Heart right ventricle (tissue), 16 donors: ENCODE data around the gene ETS1. TPM values are rescaled to one million over a fixed set of nuclear protein-coding genes. Genes with fewer than 3 reads are reported as not detected.
A peak's percentile ranks its signal among the peaks of the same experiment; 100 is the strongest.

ENCODE experiments used
- ATAC-seq, 8 donors: fragments of 200-7000 bp; cut with Tn5 transposase; one replicate each; pipeline ENCODE4 v1.9.1; 2020; ENCODE audit warnings: mild to moderate bottlenecking in 8 of 8, moderate library complexity in 8 of 8, moderate number of reproducible peaks in 1 of 8
- DNase-seq, 2 donors: peaks; one replicate each; pipeline ENCODE4 v3.0.0-alpha.2; 2020
- H3K27ac ChIP-seq, 10 donors: fragments of 200-600 bp; sonication (generic) in 2 of 10; one replicate each; pipeline versions ENCODE4 v1.5.0 to v1.8.0; 2020 to 2022; ENCODE audit warnings: mild to moderate bottlenecking in 3 of 10
- H3K27me3 ChIP-seq, 7 donors: fragments of 200-600 bp; one replicate each; pipeline ENCODE4 v1.8.0; 2021 to 2022; ENCODE audit warnings: mild to moderate bottlenecking in 2 of 7
- H3K36me3 ChIP-seq, 9 donors: fragments of 200-600 bp; sonication (generic) in 1 of 9; one replicate each; pipeline versions ENCODE4 v1.5.0 to v1.8.0; 2020 to 2022; ENCODE audit warnings: mild to moderate bottlenecking in 2 of 9
- H3K4me1 ChIP-seq, 9 donors: fragments of 200-600 bp; sonication (generic) in 1 of 9; one replicate each; pipeline versions ENCODE4 v1.5.0 to v1.8.0; 2020 to 2022; ENCODE audit warnings: mild to moderate bottlenecking in 4 of 9
- H3K4me3 ChIP-seq, 10 donors: fragments of 200-600 bp; sonication (generic) in 2 of 10; one replicate each; pipeline versions ENCODE4 v1.5.0 to v1.8.0; 2020 to 2022; ENCODE audit warnings: mild to moderate bottlenecking in 7 of 10, moderate library complexity in 2 of 10
- H3K9me3 ChIP-seq, 11 donors: fragments of 200-600 bp in 10 of 11; sonication (generic) in 2 of 11; one replicate each; pipeline versions ENCODE4 v1.5.0 to v1.8.0; 2013 to 2022; ENCODE audit warnings: mild to moderate bottlenecking in 2 of 11, control low read depth in 1 of 11, moderate library complexity in 1 of 11
- WGBS, 2 donors: extraction: QIAGEN DNeasy Blood & Tissue Kit; methylation state at CpG; one replicate each; pipeline ENCODE4 v1.1.7; 2013; ENCODE audit warnings: inconsistent platforms in 1 of 2; 5-methylcytosine and 5-hydroxymethylcytosine counted together
- intact Hi-C, 10 donors: fragments of 100-400 bp; cut with DNase I; formaldehyde crosslinking; loops; one replicate each; pipeline versions ENCODE4 v1.11.1 to v1.14.2; 2022
- polyA plus RNA-seq, 2 donors: library from polyadenylated mRNA; stranded (reverse); fragments of 200-250 nt; gene quantifications; one replicate each; pipeline ENCODE4 v1.2.3, GENCODE V29; 2013
- total RNA-seq, 10 donors: library from RNA; stranded (reverse); fragmentation: NEBNext Ultra II Directional in 3 of 10; extraction: Animal tissue kit (Norgen Biotek cat#: 25700) in 3 of 10; gene quantifications; one replicate each; pipeline versions ENCODE4 v1.2.1 to v1.2.4, GENCODE V29; 2021 to 2023
- TF ChIP-seq, protein P1 (sequence below), 9 donors: fragments of 200-600 bp; sonication (generic) in 2 of 9; IDR thresholded peaks; one replicate each; pipeline versions ENCODE4 v1.5.0 to v1.8.0; 2021 to 2022; ENCODE audit warnings: antibody characterized with exemption in 9 of 9, mild to moderate bottlenecking in 5 of 9, moderate library complexity in 1 of 9
- donor health status: Arrhythmogenic right ventricular cardiomyopathy.
- donor health status: ischemic (EF 13 %, LVEDD 7.1; RV severe dilation, severe dysfunction).
- donor health status: healthy with polysubstance abuse.
- donor health status: DM: no; HTN: yes; CAD: no.
- donor health status: DM: no; HTN: no; CAD: no.
- donor health status: ischemic (EF 25% LVEDD 6.9; RV normal size, moderate dysfunction).
- donor health status: ischemic (EF 25% LVEDD 5.7; RV mildly dilated, moderate dysfunction).
- donor health status: healthy.
- donor health status: DM: yes; HTN: yes; CAD: no.
- donor health status: Ischemic cardiomyopathy.
- donor health status: ischemic (EF 35%, LVEDD 5.7; RV mildly dilated, moderate dysfunction).
- donor health status: nonischemic (EF 11% LVEDD 7.7; RV severe dilation, severe dysfunction).
- donor health status: DM: yes; HTN: yes; CAD: no.
- donor health status: PGD.
- donor health status: ischemic (EF 29% LVEDD 5.4; RV normal size, mild dysfunction).
- donor health status: nonischemic (EF 23%, LVEDD 6.1; RV moderate dilation, normal function).

ETS1 gene
- total and polyA plus RNA-seq, 12 donors: 21.3 to 93.4 (median 50.7) TPM

DNA sequence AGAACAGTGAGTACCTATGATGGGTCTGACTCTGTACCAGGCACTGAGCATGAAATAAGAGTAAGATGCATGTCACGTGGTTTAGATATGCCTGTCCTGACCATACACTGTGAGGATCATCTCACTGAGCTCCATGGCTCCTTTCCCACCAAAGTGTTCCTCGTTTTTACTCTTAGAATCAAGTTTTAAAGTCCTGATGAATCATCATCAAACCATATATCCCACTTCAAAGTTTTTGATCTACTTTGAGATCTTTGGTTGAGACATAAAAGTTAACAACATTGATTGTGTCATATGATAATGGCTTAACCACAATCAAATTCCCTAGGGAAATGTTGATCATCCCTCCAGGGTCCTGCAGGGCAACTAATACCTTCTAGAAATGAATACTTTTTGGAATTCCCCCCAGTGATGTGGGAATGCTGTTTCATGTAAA, 12.8 kb downstream of the ETS1 start:
- H3K27ac ChIP-seq: peak overlapping the region in 6 of 10 donors; percentile 58 to 79 (median 68)
- intact Hi-C loops: no loop called here
- peaks cover 0 to 13% (median 0%) of the 10 kb centered on the region in 11 donors for H3K9me3 ChIP-seq
- ATAC-seq: no peak
- DNase-seq: no peak
- no peak overlapping the region for H3K4me3 ChIP-seq
- TF ChIP-seq, protein P1, sequence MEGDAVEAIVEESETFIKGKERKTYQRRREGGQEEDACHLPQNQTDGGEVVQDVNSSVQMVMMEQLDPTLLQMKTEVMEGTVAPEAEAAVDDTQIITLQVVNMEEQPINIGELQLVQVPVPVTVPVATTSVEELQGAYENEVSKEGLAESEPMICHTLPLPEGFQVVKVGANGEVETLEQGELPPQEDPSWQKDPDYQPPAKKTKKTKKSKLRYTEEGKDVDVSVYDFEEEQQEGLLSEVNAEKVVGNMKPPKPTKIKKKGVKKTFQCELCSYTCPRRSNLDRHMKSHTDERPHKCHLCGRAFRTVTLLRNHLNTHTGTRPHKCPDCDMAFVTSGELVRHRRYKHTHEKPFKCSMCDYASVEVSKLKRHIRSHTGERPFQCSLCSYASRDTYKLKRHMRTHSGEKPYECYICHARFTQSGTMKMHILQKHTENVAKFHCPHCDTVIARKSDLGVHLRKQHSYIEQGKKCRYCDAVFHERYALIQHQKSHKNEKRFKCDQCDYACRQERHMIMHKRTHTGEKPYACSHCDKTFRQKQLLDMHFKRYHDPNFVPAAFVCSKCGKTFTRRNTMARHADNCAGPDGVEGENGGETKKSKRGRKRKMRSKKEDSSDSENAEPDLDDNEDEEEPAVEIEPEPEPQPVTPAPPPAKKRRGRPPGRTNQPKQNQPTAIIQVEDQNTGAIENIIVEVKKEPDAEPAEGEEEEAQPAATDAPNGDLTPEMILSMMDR (IDR thresholded peaks at IDR 0.05): no peak
- peaks cover 3 to 71% (median 44%) of the 10 kb centered on the region in 9 donors for H3K4me1 ChIP-seq
- 83 to 91% methylated on average over 2 of the region's 2 CpGs for WGBS, 2 donors
- H3K27me3 ChIP-seq: no peaks in the 10 kb centered on the region
- no peaks in the 10 kb centered on the region for H3K36me3 ChIP-seq

DNA sequence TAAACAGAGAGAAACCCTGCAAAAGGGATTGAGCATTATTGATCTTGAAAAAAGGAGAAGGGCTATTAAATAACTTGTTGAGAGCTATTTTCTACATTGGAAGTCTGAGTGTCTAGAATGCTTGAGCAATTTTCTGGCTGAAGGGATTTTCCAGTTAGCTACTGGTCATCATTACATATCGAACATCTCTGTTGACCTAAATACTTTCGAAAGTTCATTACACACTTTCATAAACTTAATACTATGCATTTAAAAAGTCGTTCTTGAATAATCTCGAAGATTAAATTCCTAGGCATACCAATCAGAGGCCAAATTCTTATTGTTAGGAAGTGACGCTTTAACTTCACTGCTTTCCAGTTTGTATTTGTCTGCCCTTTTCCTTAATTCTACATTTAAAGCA, 13.7 kb downstream of the ETS1 start:
- H3K36me3 ChIP-seq: no peaks in the 10 kb centered on the region
- intact Hi-C loops: no loop called here
- peak overlapping the region in 4 of 10 donors; percentile 7 to 79 (median 44) for H3K27ac ChIP-seq
- peaks cover 0 to 13% (median 0%) of the 10 kb centered on the region in 11 donors for H3K9me3 ChIP-seq
- no peaks in the 10 kb centered on the region for H3K27me3 ChIP-seq
- H3K4me3 ChIP-seq: no peak overlapping the region
- peaks cover 3 to 71% (median 48%) of the 10 kb centered on the region in 9 donors for H3K4me1 ChIP-seq
- TF ChIP-seq, protein P1 (IDR thresholded peaks at IDR 0.05): no peak
- 72 to 76% methylated on average over 5 of the region's 5 CpGs for WGBS, 2 donors
- DNase-seq (no peak), ATAC-seq (no peak)

DNA sequence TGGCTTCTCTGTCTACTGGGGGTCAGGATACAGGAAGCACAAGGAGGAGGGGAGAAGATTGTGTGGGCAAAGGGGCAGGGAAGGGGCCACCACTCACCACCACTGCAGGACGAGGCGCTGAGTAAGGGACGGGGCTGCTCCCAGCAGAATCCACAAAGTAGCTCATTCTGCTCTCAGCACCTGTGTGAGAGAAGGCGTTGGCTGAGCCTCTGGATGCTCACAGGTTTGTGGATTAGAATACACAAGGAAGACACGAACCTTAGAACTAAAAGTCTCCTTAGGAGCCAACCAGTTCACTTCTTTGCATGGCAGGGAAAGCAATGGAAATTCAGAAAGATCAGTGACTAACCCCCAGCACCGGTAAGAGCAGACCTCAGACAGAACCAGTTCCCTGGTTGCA, 14.4 kb downstream of the ETS1 start:
- DNase-seq: no peak
- WGBS, 2 donors: 87 to 91% methylated on average over 6 of the region's 6 CpGs
- no peak for ATAC-seq
- intact Hi-C loops: no loop called here
- Histone ChIP-seq H3K27me3 (no peaks in the 10 kb centered on the region), H3K4me3 (no peak overlapping the region), H3K9me3 (peaks cover 0 to 13% (median 0%) of the 10 kb centered on the region in 11 donors), H3K4me1 (peaks cover 3 to 70% (median 47%) of the 10 kb centered on the region in 9 donors), H3K36me3 (no peaks in the 10 kb centered on the region), H3K27ac (peak overlapping the region in 3 of 10 donors; percentile 7 to 79 (median 11))
- TF ChIP-seq, protein P1 (IDR thresholded peaks at IDR 0.05): no peak

- intact Hi-C loops: no loop called here
- peaks cover 0 to 59% (median 30%) of the 10 kb centered on the region in 9 donors for H3K4me1 ChIP-seq
Observed at GRCh38 chr11:128570632-128571031, 16.7 kb downstream of the ETS1 start.

More at GRCh38 chr11:128570632-128571031, 16.7 kb downstream of the ETS1 start:
- Histone ChIP-seq H3K27me3 (no peaks in the 10 kb centered on the region), H3K4me3 (no peak overlapping the region), H3K36me3 (no peaks in the 10 kb centered on the region), H3K27ac (peak overlapping the region in 6 of 10 donors; percentile 8 to 82 (median 29)), H3K9me3 (peaks cover 0 to 13% (median 0%) of the 10 kb centered on the region in 11 donors)
- no peak for DNase-seq
- 53 to 56% methylated on average over 7 of the region's 7 CpGs for WGBS, 2 donors
- ATAC-seq: no peak
- TF ChIP-seq, protein P1 (IDR thresholded peaks at IDR 0.05): no peak
